PC-9 (cell line): ENCODE results near the gene PEAK3. TPM values are rescaled to one million over a fixed set of nuclear protein-coding genes. Genes with fewer than 3 reads are reported as not detected.

Source experiments
- BruUV-seq: library from RNA; stranded (reverse); fragments of 400-500 nt; replicated peaks from 2 replicates; lab custom pipeline; 2021; lab: Mats Ljungman, UMichigan
- CTCF ChIA-PET: fragments of 300-600 bp; sonication (Branson Sonifier 250); formaldehyde crosslinking; loops from one replicate; lab custom pipeline; 2022; ENCODE audit warnings: antibody characterized with exemption; lab: Charles Lee
- POLR2A ChIA-PET: fragments of 300-600 bp; sonication (Branson Sonifier 250); formaldehyde crosslinking; loops from one replicate; lab custom pipeline; 2022; ENCODE audit warnings: antibody characterized with exemption; ENCODE audit not compliant: unreplicated experiment; lab: Charles Lee
- DNase-seq, 2 experiments: peaks; one replicate each; pipeline versions ENCODE4 v3.0.0 to v3.0.0-alpha.2; 2015 to 2022; ENCODE audit warnings: mixed read lengths in 1 of 2
- H2AFZ ChIP-seq: fragments of 200-600 bp; sonication (generic); 2 replicates; pipeline ENCODE4 v1.8.1; 2017; ENCODE audit warnings: antibody characterized with exemption
- H3F3A ChIP-seq: fragments of 200-600 bp; sonication (generic); 2 replicates; pipeline ENCODE4 v1.8.1; 2017; ENCODE audit warnings: antibody characterized with exemption, mild to moderate bottlenecking, low read depth; ENCODE audit not compliant: insufficient read depth
- H3K27ac ChIP-seq: fragments of 200-600 bp; sonication (generic); 2 replicates; pipeline ENCODE4 v1.6.1; 2016; ENCODE audit warnings: mixed run types
- H3K27me3 ChIP-seq: fragments of 200-600 bp; sonication (generic); 2 replicates; pipeline ENCODE4 v1.6.1; 2016; ENCODE audit warnings: low read depth, mixed run types; ENCODE audit not compliant: insufficient read depth
- H3K36me3 ChIP-seq: fragments of 200-600 bp; sonication (generic); 2 replicates; pipeline ENCODE4 v1.6.1; 2016; ENCODE audit warnings: low read depth, mixed run types
- H3K4me1 ChIP-seq: fragments of 200-600 bp; sonication (generic); replicated peaks from 2 replicates; pipeline ENCODE4 v1.6.1; 2016; ENCODE audit warnings: mixed run types; ENCODE audit not compliant: insufficient read depth
- H3K4me2 ChIP-seq: fragments of 200-600 bp; sonication (generic); 2 replicates; pipeline ENCODE4 v1.6.1; 2017; ENCODE audit warnings: mixed run types
- H3K4me3 ChIP-seq: fragments of 200-600 bp; sonication (generic); 2 replicates; pipeline ENCODE4 v1.6.1; 2016; ENCODE audit warnings: mixed run types
- H3K79me2 ChIP-seq: fragments of 200-600 bp; sonication (generic); 2 replicates; pipeline ENCODE4 v1.6.1; 2017; ENCODE audit warnings: low read depth, mixed run types
- H3K9me2 ChIP-seq: fragments of 200-600 bp; sonication (generic); 2 replicates; pipeline ENCODE4 v1.8.1; 2017; ENCODE audit warnings: mild to moderate bottlenecking; ENCODE audit not compliant: insufficient read depth
- H3K9me3 ChIP-seq: fragments of 200-600 bp; sonication (generic); 2 replicates; pipeline ENCODE4 v1.8.1; 2016; ENCODE audit warnings: low read depth; ENCODE audit not compliant: insufficient read depth
- H4K20me1 ChIP-seq: fragments of 200-600 bp; sonication (generic); 2 replicates; pipeline ENCODE4 v1.8.1; 2017; ENCODE audit not compliant: insufficient read depth
- CTCF ChIP-seq: fragments of 200-600 bp; sonication (generic); conservative IDR thresholded peaks from 2 replicates; pipeline ENCODE4 v1.6.1; 2017; ENCODE audit warnings: mixed run types, antibody characterized with exemption, mild to moderate bottlenecking, moderate library complexity
- EZH2 ChIP-seq: fragments of 200-600 bp; sonication (generic); IDR thresholded peaks from 2 replicates; pipeline ENCODE4 v1.8.0; 2017; ENCODE audit warnings: antibody characterized with exemption, low read depth
- intact Hi-C: fragments of 100-400 bp; cut with micrococcal nuclease; formaldehyde crosslinking; loops from one replicate; pipeline ENCODE4 v1.10.0; 2022; ENCODE audit not compliant: unreplicated experiment
- total RNA-seq: library from RNA; stranded (reverse); gene quantifications from 2 replicates; pipeline ENCODE4 v1.2.3, GENCODE V29; 2021

PEAK3 gene
- total RNA-seq, 1 experiment from 2014 or later, result not detected

DNA sequence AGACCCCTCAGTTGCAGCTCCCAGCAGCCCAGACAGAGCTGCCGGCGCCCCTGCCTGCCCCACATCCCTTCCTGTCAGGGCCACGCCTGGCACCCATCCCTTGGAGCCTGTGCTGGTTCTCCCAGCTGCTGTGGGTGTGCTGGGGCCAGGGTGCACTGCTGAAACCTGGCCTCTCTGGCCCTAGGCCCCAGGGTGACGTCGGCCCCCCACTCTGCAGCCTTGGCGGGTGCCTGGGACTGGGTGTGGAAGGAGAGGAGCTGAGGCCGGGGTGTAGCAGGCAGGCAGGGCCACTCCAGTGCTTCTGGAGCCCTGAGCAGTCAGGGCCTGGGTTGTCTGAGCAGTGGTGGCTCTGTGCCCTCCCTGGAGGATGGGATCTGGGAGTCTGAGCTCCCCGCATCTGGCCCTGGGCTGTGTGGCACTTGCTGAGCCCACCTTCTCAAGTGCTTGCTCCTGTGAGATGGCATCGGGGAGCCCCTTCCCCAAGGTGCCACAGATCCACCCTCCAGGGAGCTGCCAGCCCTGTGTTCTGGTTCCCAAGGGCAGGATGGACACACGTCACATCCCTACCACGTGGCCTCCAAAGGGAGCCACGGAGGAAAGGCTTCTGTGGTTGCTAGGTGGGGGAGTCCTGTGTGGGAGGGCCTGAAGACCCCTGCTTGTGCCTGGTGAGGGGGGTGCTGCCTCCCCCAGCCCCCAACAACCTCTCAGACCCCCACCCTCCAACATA lies 51.0 kb downstream of the PEAK3 start:
- Histone ChIP-seq H3K36me3 (no peaks in the 10 kb centered on the region), H3K4me3 (no peak overlapping the region), H3F3A (no peaks in the 10 kb centered on the region), H3K9me3 (no peaks in the 10 kb centered on the region), H2AFZ (no peak overlapping the region), H3K4me1 (no peaks in the 10 kb centered on the region), H4K20me1 (no peaks in the 10 kb centered on the region), H3K4me2 (no peak overlapping the region), H3K79me2 (peaks cover 24% of the 10 kb centered on the region), H3K27me3 (no peaks in the 10 kb centered on the region), H3K9me2 (no peaks in the 10 kb centered on the region), H3K27ac (no peak overlapping the region)
- intact Hi-C loops, result loop anchor here (10.0 kb wide), 1 partner anchor 234 kb away; no protein-coding TSS in a partner anchor
- no peak for DNase-seq
- no peak for TF ChIP-seq CTCF
- TF ChIP-seq EZH2, result no peak
- ChIA-PET CTCF (no interaction called here), POLR2A (interaction anchor here (0.6 kb wide), 1 partner anchor 47 kb away, joined by 4 read pairs; no protein-coding TSS in a partner anchor)
- no TSS peak for BruUV-seq

DNA sequence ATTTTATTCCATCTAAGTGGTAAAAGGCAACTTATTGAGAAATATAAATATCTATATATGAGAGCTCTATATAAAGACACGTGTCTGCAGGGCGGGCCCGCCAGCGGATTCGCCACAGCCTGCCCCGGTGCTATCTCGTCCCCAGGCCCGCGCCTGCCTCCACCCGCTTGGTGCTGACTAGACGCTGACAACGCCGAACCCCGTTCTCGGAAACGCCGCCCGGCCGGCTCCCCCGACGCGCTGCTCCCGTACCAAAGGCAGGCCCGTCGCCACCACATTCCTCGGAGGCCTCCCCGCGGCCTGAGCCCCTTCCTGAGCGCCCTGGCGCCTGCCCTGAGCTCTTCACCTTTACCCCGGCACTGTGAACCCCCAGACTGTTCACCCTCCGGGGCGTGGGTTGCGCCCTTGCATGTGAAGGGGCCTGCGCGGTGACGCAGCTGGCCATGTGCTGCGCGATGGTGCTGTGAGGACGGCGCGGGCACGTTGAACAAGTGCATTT lies 51.9 kb downstream of the PEAK3 start:
- H4K20me1 ChIP-seq, result no peaks in the 10 kb centered on the region
- DNase-seq, result no peak
- no peak overlapping the region for H3K4me3 ChIP-seq
- BruUV-seq, result no TSS peak
- intact Hi-C loops, result loop anchor here (10.0 kb wide), 1 partner anchor 235 kb away; no protein-coding TSS in a partner anchor
- POLR2A ChIA-PET, result interaction anchor here (0.6 kb wide), 2 partner anchors 47 to 179 kb away, joined by 4 read pairs; no protein-coding TSS in a partner anchor
- no peak overlapping the region for H3K4me2 ChIP-seq
- H3K9me3 ChIP-seq, result no peaks in the 10 kb centered on the region
- H3K27me3 ChIP-seq, result no peaks in the 10 kb centered on the region
- no peaks in the 10 kb centered on the region for H3F3A ChIP-seq
- CTCF ChIA-PET, result no interaction called here
- H3K9me2 ChIP-seq, result no peaks in the 10 kb centered on the region
- H2AFZ ChIP-seq, result no peak overlapping the region
- no peak overlapping the region for H3K27ac ChIP-seq
- H3K36me3 ChIP-seq, result no peaks in the 10 kb centered on the region
- no peaks in the 10 kb centered on the region for H3K4me1 ChIP-seq
- no peak for TF ChIP-seq CTCF
- TF ChIP-seq EZH2, result no peak
- peaks cover 15% of the 10 kb centered on the region for H3K79me2 ChIP-seq

GRCh38 chr19:2229103-2230032 lies 52.6 kb downstream of the PEAK3 start:
- no peak overlapping the region for H3K4me2 ChIP-seq
- no peak overlapping the region for H3K27ac ChIP-seq
- no peaks in the 10 kb centered on the region for H3K27me3 ChIP-seq
- H3K4me3 ChIP-seq, result no peak overlapping the region
- H4K20me1 ChIP-seq, result no peaks in the 10 kb centered on the region
- no peak overlapping the region for H2AFZ ChIP-seq
- intact Hi-C loops, result loop anchor here (10.0 kb wide), 1 partner anchor 235 kb away; no protein-coding TSS in a partner anchor
- H3K9me2 ChIP-seq, result no peaks in the 10 kb centered on the region
- TF ChIP-seq EZH2 (no peak), CTCF (no peak)
- H3K36me3 ChIP-seq, result no peaks in the 10 kb centered on the region
- no peaks in the 10 kb centered on the region for H3K9me3 ChIP-seq
- DNase-seq, result no peak
- ChIA-PET CTCF (no interaction called here), POLR2A (interaction anchor here (0.6 kb wide), 1 partner anchor 178 kb away, joined by 4 read pairs; no protein-coding TSS in a partner anchor)
- peaks cover 8% of the 10 kb centered on the region for H3K79me2 ChIP-seq
- BruUV-seq, result no TSS peak
- no peaks in the 10 kb centered on the region for H3F3A ChIP-seq
- H3K4me1 ChIP-seq, result no peaks in the 10 kb centered on the region
